Fibroblast of skin of abdomen (primary cell): ENCODE measurements around the gene C2orf80. TPM values are rescaled to one million over a fixed set of nuclear protein-coding genes. Genes with fewer than 3 reads are reported as not detected.
"Not testable (repeated sequence)": the region's sequence is repeated elsewhere in the genome, so short reads cannot be mapped to it uniquely, and the experiment has no call there.

Experiments
- DNase-seq: peaks from one replicate; pipeline ENCODE4 v3.0.0-alpha.2; 2013
- polyA plus RNA-seq, 2 experiments: library from polyadenylated mRNA; unstranded; fragments of 120-200 nt; gene quantifications; one replicate each; pipeline ENCODE4 v1.2.1, GENCODE V29; 2013; ENCODE audit not compliant: insufficient read length in 2 of 2

Gene C2orf80
- polyA plus RNA-seq (2013, experiment 1 of 2; ENCODE audit: insufficient read length): not detected
- polyA plus RNA-seq (2013, experiment 2 of 2; ENCODE audit: insufficient read length): not detected

DNA sequence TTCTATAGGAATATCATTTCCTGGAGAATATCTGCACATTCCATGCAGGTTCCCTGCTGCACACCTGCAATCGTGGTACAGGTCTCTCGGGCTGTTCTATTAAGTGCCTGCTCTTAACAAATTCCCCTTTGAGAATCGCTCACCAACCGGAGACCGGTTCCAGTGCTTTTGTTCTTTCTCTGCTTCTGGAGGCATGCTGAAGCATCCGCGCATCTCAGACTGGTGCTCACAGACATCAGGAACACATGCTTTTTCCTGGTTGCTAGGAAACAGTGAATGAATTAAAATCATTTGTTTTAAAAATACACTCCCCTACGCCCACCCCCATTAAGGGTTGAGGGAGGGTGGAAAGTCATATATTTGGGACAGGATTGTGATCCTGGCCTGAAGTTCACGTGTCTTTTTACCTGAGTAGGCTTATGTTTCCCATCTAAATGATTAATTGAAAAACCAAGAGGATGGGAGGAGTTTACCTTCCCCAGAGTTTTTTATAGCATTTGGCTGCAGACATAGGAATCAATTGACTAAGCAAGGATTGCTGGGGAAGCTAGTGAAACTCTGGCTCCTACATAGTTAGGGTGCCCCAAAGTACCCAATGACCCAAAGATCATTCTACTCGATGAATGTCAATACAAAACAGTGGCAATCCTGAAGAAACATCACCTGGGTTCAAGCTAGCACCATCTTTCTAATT is at the start of gene C2orf80:
Gene C2orf80 (minus strand): TSS at position 221 of the 694 bp plus-strand sequence. CDS start 3,044 bp downstream, outside the sequence.
- DNase-seq: no peak

DNA sequence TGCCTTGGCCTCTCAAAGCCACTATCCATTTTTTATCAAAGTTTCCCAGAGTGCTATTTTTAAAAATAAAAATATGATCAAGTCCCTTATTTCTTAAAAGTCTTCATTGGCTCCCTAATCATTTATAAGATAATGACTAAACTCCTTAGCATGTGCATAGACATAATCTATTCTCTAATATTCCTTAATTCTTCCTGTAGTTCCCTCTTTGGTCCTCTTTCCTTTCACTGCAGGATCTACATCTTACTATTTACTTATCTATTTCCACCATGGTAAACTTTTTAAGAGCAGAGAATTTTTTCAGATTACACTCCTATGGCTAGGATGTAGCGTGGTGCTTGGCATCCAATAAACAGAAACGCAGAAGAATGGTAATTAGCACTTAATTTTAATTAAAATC is 46.0 kb upstream of the C2orf80 start:
- no peak for DNase-seq

DNA sequence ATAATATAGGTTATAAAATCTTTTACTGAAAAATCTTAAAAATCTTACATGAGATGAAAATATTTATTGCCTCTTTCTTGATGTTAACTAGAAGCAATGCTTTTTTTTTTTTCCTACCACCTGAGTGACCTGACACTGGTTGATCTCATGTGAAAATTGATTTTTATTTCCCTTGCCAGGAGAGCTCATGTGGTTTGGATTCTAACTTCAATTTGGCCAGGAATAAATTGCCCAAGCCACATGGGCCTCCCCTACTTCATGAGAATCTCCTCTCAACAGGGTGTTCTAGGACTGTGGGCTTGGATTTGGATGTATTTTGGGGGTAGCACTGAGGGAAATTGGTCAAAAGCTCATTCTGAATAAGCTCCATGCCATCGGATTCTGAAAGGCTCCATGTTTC is 45.0 kb upstream of the C2orf80 start:
- DNase-seq: no peak

DNA sequence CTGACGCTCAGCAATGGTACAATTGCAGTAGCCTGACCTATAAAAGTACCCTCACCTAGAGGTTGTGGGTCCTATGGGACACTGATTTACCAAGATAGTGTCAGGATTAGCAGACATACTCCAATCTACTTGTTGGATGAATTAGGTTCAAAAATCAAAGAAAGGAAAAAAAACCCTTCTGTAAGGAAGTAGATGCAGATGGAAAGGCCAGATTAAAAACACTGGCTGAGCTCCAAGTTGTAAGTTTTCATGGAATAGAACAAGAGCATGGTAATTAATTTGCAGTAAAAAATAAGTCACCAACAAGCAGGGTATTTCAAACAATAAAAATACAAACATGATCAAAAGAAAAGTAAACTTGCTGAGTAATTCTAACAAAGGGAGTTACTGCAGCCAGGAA is 38.6 kb upstream of the C2orf80 start:
- DNase-seq: no peak

DNA sequence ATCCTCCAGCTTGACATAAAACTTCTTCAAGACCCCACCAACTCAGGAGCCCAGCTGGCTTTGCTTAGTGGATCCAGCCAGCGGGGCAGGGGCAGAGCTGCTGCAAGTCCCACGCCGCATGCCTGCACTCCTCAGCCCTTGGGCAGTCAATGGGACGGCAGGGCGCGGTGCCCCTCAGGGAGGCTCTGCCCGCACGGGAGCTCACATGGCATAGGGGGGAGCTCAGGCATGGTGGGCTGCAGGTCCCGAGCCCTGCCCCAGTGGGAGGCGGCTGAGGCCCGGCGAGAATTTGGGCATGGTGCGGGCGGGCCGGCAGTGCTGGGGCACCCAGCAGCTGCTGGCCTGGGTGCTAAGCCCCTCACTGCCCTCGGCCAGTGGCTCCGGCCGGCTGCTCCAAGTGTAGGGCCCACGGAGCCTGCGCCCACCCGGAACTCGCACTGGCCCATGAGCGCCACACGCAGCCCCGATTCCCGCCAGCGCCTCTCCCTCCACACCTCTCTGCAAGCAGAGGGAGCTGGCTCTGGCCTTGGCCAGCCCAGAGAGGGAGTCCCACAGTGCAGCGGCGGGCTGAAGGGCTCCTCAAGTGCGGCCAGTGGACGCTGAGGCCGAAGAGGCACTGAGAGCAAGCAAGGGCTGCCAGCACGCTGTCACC is 37.9 kb upstream of the C2orf80 start:
- no peak for DNase-seq

DNA sequence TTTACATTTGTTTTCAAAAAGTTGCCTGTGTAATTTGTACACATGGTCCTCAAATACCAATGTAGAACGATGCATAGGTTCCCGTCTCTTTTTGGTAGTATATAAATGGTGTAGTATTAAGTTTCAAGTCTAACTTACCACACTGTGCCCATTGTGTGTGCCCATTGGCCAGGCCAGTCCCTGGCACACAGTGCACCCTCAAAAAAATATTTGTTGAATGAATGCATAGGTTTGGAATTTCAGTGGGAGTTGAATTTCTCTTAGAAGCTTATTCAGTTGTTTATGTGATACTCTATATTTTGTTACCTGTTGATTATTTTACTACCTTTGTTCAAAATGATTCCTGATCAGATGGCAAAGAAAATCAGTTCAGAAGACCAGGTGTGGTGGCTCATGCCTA is 35.0 kb upstream of the C2orf80 start:
- DNase-seq: no peak

DNA sequence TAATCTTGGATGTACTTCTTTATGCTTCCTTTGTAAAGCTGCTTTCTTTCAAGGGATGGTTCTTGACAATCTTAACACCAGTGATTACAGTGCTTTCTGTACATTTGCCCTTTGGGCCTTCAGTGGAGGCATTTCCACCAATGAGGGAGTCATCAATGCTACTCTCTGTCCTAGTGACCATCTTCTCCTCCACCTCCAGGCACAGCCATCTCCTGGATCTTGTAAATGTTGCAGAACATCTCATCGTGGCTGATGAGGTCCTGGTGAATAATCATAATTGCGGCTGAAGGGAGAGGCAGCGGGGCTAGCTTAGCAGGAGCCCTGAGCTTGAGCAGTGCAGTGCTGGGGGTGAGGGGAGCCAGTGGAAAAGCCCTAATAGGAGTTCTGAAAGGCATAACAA is 32.5 kb upstream of the C2orf80 start:
- DNase-seq: peak; percentile 29

DNA sequence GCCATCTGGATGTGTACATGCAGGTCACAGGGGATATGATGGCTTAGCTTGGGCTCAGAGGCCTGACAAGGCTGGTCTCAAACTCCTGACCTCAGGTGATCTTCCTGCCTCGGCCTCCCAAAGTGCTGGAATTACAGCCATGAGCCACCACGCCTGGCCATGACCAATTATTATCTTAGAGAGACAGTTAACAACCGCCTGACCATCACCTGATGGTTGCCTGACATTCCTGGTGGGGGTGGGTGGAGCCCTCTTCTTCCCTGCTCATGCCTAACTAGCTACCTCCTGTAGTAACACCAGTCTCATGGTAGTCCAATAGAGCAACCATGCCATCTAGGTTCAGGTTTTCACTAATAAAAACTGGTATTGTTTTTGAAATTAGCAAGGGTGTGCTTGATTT is 32.0 kb upstream of the C2orf80 start:
- DNase-seq: not testable (repeated sequence)

DNA sequence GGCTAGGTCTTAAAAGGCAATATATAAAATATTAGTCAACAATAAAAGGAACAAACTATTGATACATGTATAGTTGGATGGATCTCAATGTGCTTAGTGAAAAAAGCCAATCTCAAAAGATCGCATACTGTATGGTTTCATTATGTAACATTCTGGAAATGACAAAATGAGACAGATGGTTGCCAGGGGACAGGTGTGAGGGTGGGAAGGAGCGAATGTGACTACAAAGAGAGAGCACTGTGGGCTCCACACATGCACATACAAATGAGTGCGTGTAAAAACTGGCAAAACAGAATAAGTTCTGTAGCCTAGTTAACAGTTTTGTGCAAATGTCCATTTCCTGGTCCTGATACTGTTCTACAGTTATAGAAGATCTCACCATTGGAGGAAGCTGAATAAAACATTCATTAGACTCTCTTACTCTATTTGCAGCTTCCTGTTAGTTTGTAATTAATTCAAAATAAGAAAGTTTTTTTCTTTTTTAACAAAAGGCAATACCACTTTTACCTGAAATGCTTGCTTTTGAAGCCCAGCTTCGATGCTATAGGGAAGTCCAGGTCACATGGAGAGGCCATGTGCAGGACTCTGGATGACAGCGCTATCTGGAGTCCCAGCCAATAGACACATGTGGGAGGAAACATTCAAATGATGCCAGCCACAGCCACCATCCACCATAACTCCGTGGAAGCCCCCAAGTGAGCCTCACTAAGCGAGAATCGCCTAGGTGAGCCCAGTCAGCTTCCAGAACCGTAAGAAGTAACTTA is 21.0 kb upstream of the C2orf80 start:
- no peak for DNase-seq

DNA sequence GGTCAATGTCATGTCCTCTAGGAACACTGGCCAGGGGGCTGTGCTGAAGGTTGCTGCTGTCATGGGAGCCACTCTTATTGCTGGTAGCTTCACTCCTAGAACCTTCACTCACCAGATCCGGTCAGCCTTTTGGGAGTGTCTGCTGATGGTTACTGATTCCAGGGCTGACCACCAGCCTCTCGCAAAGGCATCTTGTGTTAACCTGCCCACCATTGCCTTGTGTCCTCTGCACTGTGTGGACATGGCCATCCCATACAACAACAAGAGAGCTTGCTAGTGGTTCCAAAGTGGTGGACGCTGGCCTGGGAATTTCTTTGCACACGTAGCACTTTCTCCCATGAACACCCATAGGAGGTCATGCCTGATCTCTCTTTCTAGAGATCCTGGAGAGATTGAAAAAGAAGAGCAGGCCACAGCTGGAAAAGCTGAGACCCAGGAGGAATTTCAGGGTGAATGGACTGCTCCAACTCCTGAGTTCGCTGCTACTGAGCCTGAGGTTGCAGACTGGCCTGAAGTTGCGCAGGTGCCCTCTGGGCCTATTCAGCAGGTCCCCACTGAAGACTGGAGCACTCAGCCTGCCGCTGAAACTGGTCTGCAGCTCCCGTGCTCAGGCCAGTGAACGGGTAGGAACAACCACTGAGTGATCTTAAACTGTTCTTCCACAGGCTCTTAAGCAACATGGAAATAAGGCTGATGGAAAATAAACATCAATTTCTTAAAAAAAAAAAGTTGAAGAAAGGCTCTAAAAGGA is 18.7 kb upstream of the C2orf80 start:
- DNase-seq: no peak

DNA sequence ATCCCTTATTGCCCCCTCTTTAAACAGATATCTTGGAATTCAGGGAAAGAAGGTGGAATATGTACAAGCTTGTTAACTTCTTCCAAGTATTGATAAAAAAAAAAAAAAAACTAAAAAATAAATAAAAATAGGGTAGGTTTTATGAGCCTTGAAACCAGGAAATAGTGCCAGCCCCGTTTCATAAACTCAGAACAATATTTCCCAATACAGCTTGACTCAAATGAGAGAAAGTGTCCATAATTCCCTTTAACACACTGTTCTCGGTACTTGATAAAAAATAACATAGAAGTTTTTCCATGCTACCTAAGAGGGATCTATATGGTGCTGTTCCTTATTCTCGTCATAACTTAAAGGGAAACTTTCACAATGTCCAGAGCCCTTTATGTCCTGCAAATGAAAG is 17.9 kb upstream of the C2orf80 start:
- no peak for DNase-seq

DNA sequence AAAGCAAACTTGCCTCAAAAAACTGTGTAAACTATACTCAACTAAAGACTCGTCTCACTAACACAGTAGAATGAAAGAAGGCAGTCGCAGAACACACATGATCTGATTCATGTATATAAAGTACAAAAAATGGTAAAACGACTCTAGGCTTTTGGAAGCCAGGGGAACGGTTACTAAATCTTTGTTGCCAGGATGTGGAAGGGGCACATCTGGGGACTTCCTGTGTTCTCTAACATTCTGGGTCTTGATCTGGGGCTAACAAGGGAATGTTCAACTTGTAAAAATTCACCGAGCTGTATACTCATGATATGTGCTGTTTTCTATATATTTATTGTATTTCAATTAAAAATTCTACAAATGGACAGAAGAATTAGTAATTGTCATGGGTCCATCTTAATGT is 14.3 kb upstream of the C2orf80 start:
- no peak for DNase-seq

DNA sequence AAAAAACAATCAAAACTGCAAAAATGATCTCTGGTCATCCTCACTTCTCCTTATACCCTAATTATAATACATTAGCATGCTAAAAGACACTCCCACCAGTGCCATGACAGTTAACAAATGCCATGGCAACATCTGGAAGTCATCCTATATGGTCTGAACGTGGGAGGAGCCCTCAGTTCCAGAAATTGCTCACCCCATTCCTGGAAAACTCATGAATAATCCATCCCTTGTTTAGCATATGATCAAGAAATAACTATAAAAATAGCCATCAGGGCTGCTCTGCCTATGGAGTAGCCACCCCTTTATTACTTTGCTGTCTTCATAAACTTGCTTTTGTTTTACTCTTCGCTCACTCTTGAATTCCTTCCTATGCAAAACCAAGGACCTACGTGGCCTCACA is 5.7 kb upstream of the C2orf80 start:
- peak; percentile 8 for DNase-seq

DNA sequence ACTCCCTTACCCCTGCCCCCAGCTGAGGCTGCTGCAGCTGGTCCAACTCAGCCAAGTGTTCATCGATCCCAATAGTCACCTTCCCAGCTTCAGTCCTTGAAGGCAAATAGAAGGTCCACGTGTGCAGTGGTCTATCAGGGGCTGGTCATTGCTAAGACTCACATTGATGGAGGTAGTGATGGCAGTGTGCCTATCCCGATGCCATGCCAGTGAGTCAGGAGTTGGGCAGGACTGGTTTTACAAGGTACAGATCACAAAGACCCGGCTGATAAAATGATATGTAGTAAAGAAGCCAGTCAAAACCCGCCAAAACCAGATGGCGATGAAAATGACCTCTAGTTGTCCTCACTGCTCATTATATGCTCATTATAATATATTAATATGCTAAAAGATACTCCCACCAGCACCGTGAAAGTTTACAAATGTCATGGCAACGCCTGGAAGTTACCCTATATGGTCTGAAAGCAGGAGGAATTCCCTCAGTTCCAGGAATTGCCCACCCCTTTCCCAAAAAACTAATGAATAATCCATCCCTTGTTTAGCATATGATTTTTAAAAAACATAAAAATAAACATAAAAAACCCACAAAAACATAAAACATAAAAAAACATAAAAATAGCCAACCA is 2.9 kb upstream of the C2orf80 start:
- no peak for DNase-seq

DNA sequence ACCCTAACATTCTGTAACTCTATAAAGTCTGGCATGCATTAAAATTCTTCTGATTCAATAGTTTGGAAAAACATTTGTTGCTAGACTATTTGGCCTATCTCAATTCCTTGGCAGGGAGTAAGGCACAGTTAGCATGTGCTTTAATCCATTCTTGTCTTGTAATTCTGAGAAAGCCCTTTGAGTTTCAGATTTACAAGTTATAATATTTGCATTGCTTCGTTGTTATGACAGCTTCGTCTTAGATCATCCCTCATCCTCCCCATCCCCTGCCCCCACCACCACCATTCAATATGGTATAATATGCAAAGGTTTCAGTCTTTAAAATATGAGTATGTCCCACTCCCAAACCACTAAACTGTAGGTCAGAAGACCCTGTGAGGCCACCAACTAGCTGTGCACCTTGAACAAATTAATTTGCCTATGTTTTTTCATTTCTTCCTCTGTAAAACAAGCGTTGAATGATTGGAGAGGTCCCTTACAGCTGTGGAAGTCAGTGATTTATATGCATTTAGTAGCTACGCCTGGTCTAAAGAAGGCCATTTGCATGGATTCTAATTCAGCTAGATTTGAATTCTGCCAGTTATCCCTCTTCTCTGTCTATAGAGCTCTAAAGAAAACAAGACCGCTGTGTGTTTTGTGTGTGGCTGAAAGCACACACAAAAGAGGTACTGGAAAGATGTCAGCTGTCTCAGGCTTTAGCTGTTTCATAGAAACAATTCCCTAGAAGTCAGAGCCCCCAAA is 591 bp downstream of the C2orf80 start:
- no peak for DNase-seq

DNA sequence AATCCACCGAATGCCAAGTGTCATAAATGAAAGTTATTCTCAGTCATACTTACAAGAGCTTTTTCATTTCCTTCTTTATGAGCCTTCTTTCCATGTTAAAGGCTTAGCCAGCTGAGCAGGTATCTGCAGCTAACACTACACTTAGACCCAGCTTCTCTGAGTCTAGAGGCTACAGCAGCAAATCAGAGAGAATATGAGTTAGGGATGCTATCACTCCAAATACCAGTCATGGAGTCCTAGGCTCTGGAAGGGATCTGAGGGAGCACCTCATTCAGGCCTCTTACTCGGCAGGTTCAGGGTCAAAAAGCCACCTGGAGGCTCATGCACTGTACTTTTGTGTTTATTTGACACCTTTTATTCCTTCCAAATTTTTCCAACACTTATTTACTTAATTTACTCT is 2.9 kb downstream of the C2orf80 start:
- no peak for DNase-seq

DNA sequence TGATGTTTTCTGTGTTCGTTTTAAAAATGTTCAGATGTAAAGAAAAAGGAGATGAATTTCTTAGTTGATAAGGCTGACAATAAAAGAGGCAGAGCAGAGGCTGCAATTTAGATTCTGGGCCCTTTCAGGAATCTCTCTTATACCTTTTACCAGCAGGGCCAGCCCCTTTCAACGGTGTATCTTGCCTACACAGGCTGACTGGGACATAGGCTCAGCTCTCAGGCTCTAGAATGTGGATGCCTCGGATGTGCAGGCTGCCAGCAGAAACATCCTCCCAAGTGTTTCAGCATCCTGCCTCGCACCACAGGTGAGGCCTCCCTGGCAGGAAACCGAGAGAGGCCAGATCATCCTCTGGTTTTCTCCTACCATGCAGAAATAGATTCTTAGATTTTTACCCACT is 3.4 kb downstream of the C2orf80 start:
- no peak for DNase-seq

DNA sequence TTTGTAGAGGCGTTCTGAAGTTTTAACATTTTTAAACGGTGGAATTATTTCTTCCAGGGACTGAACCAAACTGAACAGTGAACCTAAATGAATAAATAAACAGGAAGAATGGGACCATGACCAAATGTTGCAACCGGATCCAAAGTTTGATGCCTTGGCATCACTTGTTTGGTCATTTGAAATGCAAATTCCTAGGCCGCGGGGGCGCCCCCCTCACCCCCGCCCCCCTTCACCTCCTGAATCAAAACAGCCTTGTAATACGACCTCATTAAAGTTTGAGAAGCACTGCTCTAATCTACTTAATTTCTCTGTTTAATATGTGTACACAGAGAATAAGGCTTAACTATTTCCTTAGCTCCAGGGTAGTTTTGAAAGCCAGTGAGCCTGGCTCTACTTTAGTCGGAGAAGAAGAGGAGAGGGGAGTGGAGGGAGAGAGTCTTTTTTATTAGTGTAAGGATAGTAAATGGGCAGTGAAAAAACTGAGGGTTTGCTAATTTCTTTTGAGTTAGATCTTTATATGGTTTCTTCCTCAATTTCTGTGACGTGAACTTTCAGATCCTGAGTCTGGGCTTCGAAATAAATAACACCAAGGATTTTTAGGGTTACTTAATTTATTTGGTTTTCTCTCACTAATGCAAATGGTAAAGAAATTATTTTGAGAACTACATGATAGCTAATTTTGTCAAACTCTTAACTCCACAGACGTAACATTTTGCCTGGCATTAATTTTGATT is 5.7 kb downstream of the C2orf80 start:
- DNase-seq: no peak

DNA sequence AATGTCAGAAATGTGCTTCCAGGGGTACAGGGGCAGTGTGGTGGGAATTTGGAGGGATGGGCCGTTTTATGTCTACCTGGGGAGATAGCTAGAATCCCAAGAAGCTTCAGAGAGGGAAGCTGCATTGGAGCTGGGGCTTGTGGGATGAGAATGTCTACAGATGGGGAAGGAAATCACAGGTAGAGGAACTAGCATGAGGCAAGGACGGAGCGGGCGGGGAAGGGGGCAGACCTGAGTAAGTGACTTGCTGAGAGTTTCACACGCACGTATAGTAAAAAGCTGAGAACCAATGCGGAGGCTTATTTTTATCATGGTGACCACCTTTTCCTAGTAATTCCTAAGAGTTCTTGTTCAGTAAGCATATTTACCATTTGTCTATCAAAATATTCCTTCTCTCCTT is 6.3 kb downstream of the C2orf80 start:
- no peak for DNase-seq

DNA sequence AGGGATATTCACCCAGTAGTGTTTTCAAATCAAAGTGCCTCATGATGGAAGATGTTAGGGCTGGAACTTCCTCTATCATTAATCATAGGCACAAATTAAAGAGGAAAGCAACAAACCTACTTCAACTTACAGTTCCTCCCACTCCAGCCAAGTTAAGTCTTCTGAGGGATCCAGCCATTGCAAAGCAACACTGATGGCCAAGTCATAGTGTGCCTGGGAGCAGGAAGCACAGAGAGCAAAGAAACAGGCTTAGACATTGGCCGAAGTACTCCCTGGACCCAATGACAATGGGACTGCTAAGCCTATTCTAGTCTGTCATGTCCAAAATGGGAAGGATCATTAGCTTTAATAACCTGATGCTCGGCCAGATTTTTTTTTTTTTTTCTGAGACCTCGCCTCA is 7.0 kb downstream of the C2orf80 start:
- DNase-seq: no peak

DNA sequence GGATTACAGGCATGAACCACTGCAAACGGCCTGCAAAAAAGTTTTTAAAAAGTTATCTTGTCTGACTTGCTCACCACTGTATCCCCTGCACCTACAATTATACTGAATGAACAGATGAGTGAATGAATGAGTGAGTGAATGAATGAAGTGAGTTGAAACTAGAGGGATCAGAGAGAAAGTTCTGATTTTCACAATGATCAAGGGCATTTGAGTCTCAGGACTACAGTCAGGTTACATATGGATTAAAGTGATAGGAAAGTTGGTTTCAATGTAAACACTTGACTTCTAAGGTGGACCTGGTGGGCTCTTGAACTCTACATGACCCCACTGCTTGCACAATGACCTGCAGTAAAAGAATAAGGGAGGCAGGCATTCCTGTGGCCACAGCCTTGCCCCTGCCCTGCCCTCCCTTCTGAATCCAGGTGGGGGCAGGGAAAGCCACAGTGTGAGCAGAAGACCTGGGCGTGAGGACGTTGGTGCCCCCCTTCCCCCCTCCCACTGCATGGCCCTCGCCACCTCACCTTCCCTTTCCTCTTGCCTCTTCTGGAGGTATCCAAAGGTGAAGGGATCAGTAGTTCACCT is 10.7 kb downstream of the C2orf80 start:
- no peak for DNase-seq
